ENCODE results near the gene MAPK8IP2.

The MAPK8IP2 gene

GRCh38 chr22:50626850-50627641 is 26.5 kb downstream of the MAPK8IP2 start (continued):
- TF ChIP-seq CREB5 (CRISPR knock-in tag; IDR thresholded peaks at IDR 0.05; ENCODE audit: low read depth), result no peak
- TF ChIP-seq CSRNP3 (CRISPR knock-in tag; IDR thresholded peaks at IDR 0.05), result no peak
- no peak for TF ChIP-seq ZC3H10 (CRISPR knock-in tag; IDR thresholded peaks at IDR 0.05)
- no peak for TF ChIP-seq PPARA (CRISPR knock-in tag; IDR thresholded peaks at IDR 0.05; ENCODE audit: borderline replicate concordance)
- TF ChIP-seq PATZ1 (CRISPR knock-in tag; IDR thresholded peaks at IDR 0.05; ENCODE audit: borderline replicate concordance), result no peak

GRCh38 chr22:50627642-50628542 is 27.3 kb downstream of the MAPK8IP2 start, which contains the start of gene ARSA:
Gene ARSA (minus strand): TSS chr22:50628152. CDS start chr22:50627779, 373 bp downstream.
- TF ChIP-seq OSR1 (CRISPR knock-in tag; IDR thresholded peaks at IDR 0.05) (no peak), ZNF8 (CRISPR knock-in tag; IDR thresholded peaks at IDR 0.05) (no peak), ZC3H10 (CRISPR knock-in tag; IDR thresholded peaks at IDR 0.05) (no peak), POU6F1 (CRISPR knock-in tag; IDR thresholded peaks at IDR 0.05; ENCODE audit: borderline replicate concordance, low read depth) (no peak), CSDC2 (CRISPR knock-in tag; IDR thresholded peaks at IDR 0.05) (no peak), ZNF70 (CRISPR knock-in tag; IDR thresholded peaks at IDR 0.05) (no peak)

GRCh38 chr22:50628543-50629134 is 28.0 kb downstream of the MAPK8IP2 start:
- TF ChIP-seq RARB (CRISPR knock-in tag; IDR thresholded peaks at IDR 0.05) (no peak), CSDC2 (CRISPR knock-in tag; IDR thresholded peaks at IDR 0.05) (no peak), ISL1 (CRISPR knock-in tag; IDR thresholded peaks at IDR 0.05) (no peak), ARNTL (CRISPR knock-in tag; IDR thresholded peaks at IDR 0.05; ENCODE audit: borderline replicate concordance, low read depth) (no peak), GLIS3 (CRISPR knock-in tag; IDR thresholded peaks at IDR 0.05) (no peak), BACH2 (CRISPR knock-in tag; IDR thresholded peaks at IDR 0.05; ENCODE audit: borderline replicate concordance) (no peak), ZNF8 (CRISPR knock-in tag; IDR thresholded peaks at IDR 0.05) (no peak)
- ATAC-seq, result no peak

More at GRCh38 chr22:50627642-50628542, 27.3 kb downstream of the MAPK8IP2 start, which contains the start of gene ARSA:
- peak; percentile 92 for ATAC-seq

- ATAC-seq, result no peak
- TF ChIP-seq RARB (CRISPR knock-in tag; IDR thresholded peaks at IDR 0.05) (no peak), TSHZ2 (CRISPR knock-in tag; IDR thresholded peaks at IDR 0.05) (no peak), POU6F1 (CRISPR knock-in tag; IDR thresholded peaks at IDR 0.05; ENCODE audit: borderline replicate concordance, low read depth) (no peak), ESRRG (CRISPR knock-in tag; IDR thresholded peaks at IDR 0.05) (no peak), CSRNP3 (CRISPR knock-in tag; IDR thresholded peaks at IDR 0.05) (no peak), GLIS3 (CRISPR knock-in tag; IDR thresholded peaks at IDR 0.05) (no peak), ZNF70 (CRISPR knock-in tag; IDR thresholded peaks at IDR 0.05) (no peak), ZNF565 (CRISPR knock-in tag; conservative IDR thresholded peaks at IDR 0.05; ENCODE audit: low read depth) (no peak), BACH2 (CRISPR knock-in tag; IDR thresholded peaks at IDR 0.05; ENCODE audit: borderline replicate concordance) (no peak), TCF4 (CRISPR knock-in tag; IDR thresholded peaks at IDR 0.05; ENCODE audit: borderline replicate concordance) (no peak)
These were observed 29.8 kb downstream of the MAPK8IP2 start for GRCh38 chr22:50630376-50630775.

Data from SK-N-SH treated with all-trans-retinoic acid at 6 μM for 48 hours (cell line).